Breast epithelium (tissue), 3 donors: ENCODE measurements around the gene SYCP2L.

ENCODE experiments used
- CTCF ChIP-seq, 3 donors: fragments of 450-650 bp; IDR thresholded peaks; one replicate each; pipeline ENCODE4 v1.5.1; 2016 to 2017; ENCODE audit warnings: antibody characterized with exemption in 3 of 3, mild to moderate bottlenecking in 3 of 3, moderate library complexity in 3 of 3
- POLR2A ChIP-seq: fragments of 450-650 bp; IDR thresholded peaks from one replicate; pipeline ENCODE4 v1.6.1; 2016; ENCODE audit warnings: antibody characterized with exemption, mild to moderate bottlenecking, moderate library complexity
- POLR2AphosphoS5 ChIP-seq, 3 donors: sonication (generic); formaldehyde crosslinking; IDR thresholded peaks; one replicate each; pipeline ENCODE4 v1.6.1; 2017; ENCODE audit warnings: antibody characterized with exemption in 3 of 3

- TF ChIP-seq POLR2A (no peak), CTCF (IDR thresholded peaks at IDR 0.05) (peak in 2 of 3 donors; percentile 34 to 39), POLR2AphosphoS5 (IDR thresholded peaks at IDR 0.05) (no peak)
Observed at GRCh38 chr6:10951675-10952282, 64.9 kb downstream of the SYCP2L start.
